Adipocyte (in vitro differentiated cells): ENCODE results near the gene VPS13D.

Experiments
- DNase-seq: peaks from one replicate; pipeline ENCODE4 v3.0.0-alpha.2; 2015; ENCODE audit warnings: low read depth
- H3K27me3 ChIP-seq: replicated peaks from 2 replicates; pipeline ENCODE4 v1.7.0; 2013; ENCODE audit warnings: mild to moderate bottlenecking, low read length, moderate library complexity; ENCODE audit not compliant: control insufficient read depth, insufficient read depth
- H3K36me3 ChIP-seq: 2 replicates; pipeline ENCODE4 v1.7.0; 2013; ENCODE audit warnings: low read length, mild to moderate bottlenecking, moderate library complexity; ENCODE audit not compliant: control insufficient read depth, insufficient read depth, severe bottlenecking
- H3K4me1 ChIP-seq: 2 replicates; pipeline ENCODE4 v1.7.0; 2013; ENCODE audit warnings: mild to moderate bottlenecking, low read length, moderate library complexity; ENCODE audit not compliant: control insufficient read depth, insufficient read depth
- H3K4me3 ChIP-seq: 2 replicates; pipeline ENCODE4 v1.7.0; 2013; ENCODE audit warnings: mild to moderate bottlenecking, low read length, moderate library complexity
- H3K9ac ChIP-seq: 2 replicates; pipeline ENCODE4 v1.7.0; 2013; ENCODE audit warnings: mild to moderate bottlenecking, low read length, moderate library complexity
- H3K9me3 ChIP-seq: 2 replicates; pipeline ENCODE4 v1.7.0; 2013; ENCODE audit warnings: mild to moderate bottlenecking, low read length, moderate library complexity; ENCODE audit not compliant: control insufficient read depth

Gene VPS13D

GRCh38 chr1:12411098-12411497 lies 181.3 kb downstream of the VPS13D start:
- DNase-seq, result no peak
- H3K36me3 ChIP-seq, result peaks cover 18% of the 10 kb centered on the region

GRCh38 chr1:12411747-12412146 lies 181.9 kb downstream of the VPS13D start:
- Histone ChIP-seq H3K9me3 (peaks cover 3% of the 10 kb centered on the region), H3K4me3 (no peak overlapping the region), H3K4me1 (peaks cover 30% of the 10 kb centered on the region), H3K36me3 (peaks cover 24% of the 10 kb centered on the region), H3K27me3 (no peaks in the 10 kb centered on the region), H3K9ac (no peak overlapping the region)
- no peak for DNase-seq

More at GRCh38 chr1:12411098-12411497, 181.3 kb downstream of the VPS13D start:
- Histone ChIP-seq H3K27me3 (no peaks in the 10 kb centered on the region), H3K4me3 (no peak overlapping the region), H3K4me1 (peaks cover 36% of the 10 kb centered on the region), H3K9me3 (peaks cover 3% of the 10 kb centered on the region), H3K9ac (no peak overlapping the region)

- peaks cover 23% of the 10 kb centered on the region for H3K4me1 ChIP-seq
- DNase-seq, result no peak
- H3K36me3 ChIP-seq, result peaks cover 31% of the 10 kb centered on the region
- peaks cover 3% of the 10 kb centered on the region for H3K9me3 ChIP-seq
- no peak overlapping the region for H3K4me3 ChIP-seq
- no peak overlapping the region for H3K9ac ChIP-seq
- H3K27me3 ChIP-seq, result no peaks in the 10 kb centered on the region
Observed at GRCh38 chr1:12412439-12412838, 182.6 kb downstream of the VPS13D start.

GRCh38 chr1:12413664-12414410 lies 184.0 kb downstream of the VPS13D start:
- no peaks in the 10 kb centered on the region for H3K27me3 ChIP-seq

GRCh38 chr1:12414444-12415018 lies 184.7 kb downstream of the VPS13D start:
- Histone ChIP-seq H3K9me3 (peaks cover 3% of the 10 kb centered on the region), H3K9ac (no peak overlapping the region)
- no peak for DNase-seq

More at GRCh38 chr1:12413664-12414410, 184.0 kb downstream of the VPS13D start:
- Histone ChIP-seq H3K4me1 (peaks cover 14% of the 10 kb centered on the region), H3K9ac (no peak overlapping the region), H3K36me3 (peaks cover 45% of the 10 kb centered on the region), H3K9me3 (peaks cover 3% of the 10 kb centered on the region), H3K4me3 (no peak overlapping the region)
- no peak for DNase-seq

GRCh38 chr1:12415038-12415466 lies 185.2 kb downstream of the VPS13D start:
- H3K9me3 ChIP-seq, result peaks cover 3% of the 10 kb centered on the region
- H3K27me3 ChIP-seq, result no peaks in the 10 kb centered on the region
- H3K36me3 ChIP-seq, result peaks cover 55% of the 10 kb centered on the region
- no peak overlapping the region for H3K9ac ChIP-seq
- peaks cover 2% of the 10 kb centered on the region for H3K4me1 ChIP-seq
- H3K4me3 ChIP-seq, result no peak overlapping the region
- no peak for DNase-seq

More at GRCh38 chr1:12414444-12415018, 184.7 kb downstream of the VPS13D start:
- peaks cover 49% of the 10 kb centered on the region for H3K36me3 ChIP-seq
- H3K27me3 ChIP-seq, result no peaks in the 10 kb centered on the region
- no peak overlapping the region for H3K4me3 ChIP-seq
- H3K4me1 ChIP-seq, result peaks cover 7% of the 10 kb centered on the region

- peaks cover 57% of the 10 kb centered on the region for H3K36me3 ChIP-seq
- DNase-seq, result no peak
- H3K9me3 ChIP-seq, result no peaks in the 10 kb centered on the region
- no peaks in the 10 kb centered on the region for H3K27me3 ChIP-seq
- H3K4me3 ChIP-seq, result no peak overlapping the region
- peaks cover 2% of the 10 kb centered on the region for H3K4me1 ChIP-seq
- no peak overlapping the region for H3K9ac ChIP-seq
Observed at GRCh38 chr1:12416101-12416500, 186.3 kb downstream of the VPS13D start.

- DNase-seq, result no peak
- H3K9me3 ChIP-seq, result no peaks in the 10 kb centered on the region
Observed at GRCh38 chr1:12416744-12417143, 186.9 kb downstream of the VPS13D start.

GRCh38 chr1:12417389-12417788 lies 187.6 kb downstream of the VPS13D start:
- no peaks in the 10 kb centered on the region for H3K27me3 ChIP-seq
- H3K4me3 ChIP-seq, result no peak overlapping the region
- no peak overlapping the region for H3K9ac ChIP-seq
- no peak for DNase-seq
- H3K36me3 ChIP-seq, result peaks cover 48% of the 10 kb centered on the region
- peaks cover 3% of the 10 kb centered on the region for H3K4me1 ChIP-seq
- H3K9me3 ChIP-seq, result no peaks in the 10 kb centered on the region

More at GRCh38 chr1:12416744-12417143, 186.9 kb downstream of the VPS13D start:
- H3K4me3 ChIP-seq, result no peak overlapping the region
- no peaks in the 10 kb centered on the region for H3K27me3 ChIP-seq
- peaks cover 3% of the 10 kb centered on the region for H3K4me1 ChIP-seq
- H3K36me3 ChIP-seq, result peaks cover 55% of the 10 kb centered on the region
- H3K9ac ChIP-seq, result no peak overlapping the region

- no peaks in the 10 kb centered on the region for H3K9me3 ChIP-seq
- no peak for DNase-seq
- H3K36me3 ChIP-seq, result peaks cover 46% of the 10 kb centered on the region
- no peak overlapping the region for H3K4me3 ChIP-seq
- H3K9ac ChIP-seq, result no peak overlapping the region
- H3K27me3 ChIP-seq, result no peaks in the 10 kb centered on the region
- H3K4me1 ChIP-seq, result peaks cover 30% of the 10 kb centered on the region
Observed at GRCh38 chr1:12420171-12420570, 190.3 kb downstream of the VPS13D start.

- peaks cover 41% of the 10 kb centered on the region for H3K4me1 ChIP-seq
- H3K36me3 ChIP-seq, result peaks cover 26% of the 10 kb centered on the region
- no peak for DNase-seq
- H3K4me3 ChIP-seq, result no peak overlapping the region
- no peaks in the 10 kb centered on the region for H3K27me3 ChIP-seq
- H3K9me3 ChIP-seq, result no peaks in the 10 kb centered on the region
- H3K9ac ChIP-seq, result no peak overlapping the region
Observed at GRCh38 chr1:12422488-12422887, 192.7 kb downstream of the VPS13D start.
